ENCODE results near the gene ZNF211.

The ZNF211 gene

DNA sequence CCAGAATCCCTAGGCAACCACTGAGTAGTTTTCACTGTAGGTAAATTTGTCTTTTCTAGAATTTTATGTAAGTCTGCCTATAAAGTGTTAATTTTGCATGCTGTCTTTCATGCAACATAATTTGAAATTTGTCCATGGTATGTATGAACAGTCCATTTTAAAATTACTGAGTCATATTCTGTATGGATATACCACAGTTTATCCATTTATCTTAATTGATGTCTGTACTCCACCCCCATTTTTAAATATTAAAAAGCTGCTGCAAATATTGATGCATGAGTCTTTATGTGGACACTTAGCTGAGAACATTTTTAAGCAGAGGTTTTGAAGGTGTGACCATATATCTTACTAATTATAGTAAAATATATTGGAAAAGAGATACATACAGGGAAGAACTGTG, 9.9 kb upstream of the ZNF211 start:
- Histone ChIP-seq H3K27me3 (no peaks in the 10 kb centered on the region), H3K4me1 (ENCODE audit: control insufficient read depth in 1 of 2, insufficient read depth in 1 of 2, low read depth in 1 of 2, low read length in 1 of 2) (no peaks in the 10 kb centered on the region), H3K36me3 (peaks cover 18% of the 10 kb centered on the region), H3K4me3 (ENCODE audit: low read depth in 1 of 2, low read length in 1 of 2) (no peak overlapping the region), H3K9me3 (peaks cover 57% of the 10 kb centered on the region), H3K27ac (no peak overlapping the region)
- TF ChIP-seq, protein P1, sequence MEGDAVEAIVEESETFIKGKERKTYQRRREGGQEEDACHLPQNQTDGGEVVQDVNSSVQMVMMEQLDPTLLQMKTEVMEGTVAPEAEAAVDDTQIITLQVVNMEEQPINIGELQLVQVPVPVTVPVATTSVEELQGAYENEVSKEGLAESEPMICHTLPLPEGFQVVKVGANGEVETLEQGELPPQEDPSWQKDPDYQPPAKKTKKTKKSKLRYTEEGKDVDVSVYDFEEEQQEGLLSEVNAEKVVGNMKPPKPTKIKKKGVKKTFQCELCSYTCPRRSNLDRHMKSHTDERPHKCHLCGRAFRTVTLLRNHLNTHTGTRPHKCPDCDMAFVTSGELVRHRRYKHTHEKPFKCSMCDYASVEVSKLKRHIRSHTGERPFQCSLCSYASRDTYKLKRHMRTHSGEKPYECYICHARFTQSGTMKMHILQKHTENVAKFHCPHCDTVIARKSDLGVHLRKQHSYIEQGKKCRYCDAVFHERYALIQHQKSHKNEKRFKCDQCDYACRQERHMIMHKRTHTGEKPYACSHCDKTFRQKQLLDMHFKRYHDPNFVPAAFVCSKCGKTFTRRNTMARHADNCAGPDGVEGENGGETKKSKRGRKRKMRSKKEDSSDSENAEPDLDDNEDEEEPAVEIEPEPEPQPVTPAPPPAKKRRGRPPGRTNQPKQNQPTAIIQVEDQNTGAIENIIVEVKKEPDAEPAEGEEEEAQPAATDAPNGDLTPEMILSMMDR (IDR thresholded peaks at IDR 0.05), result no peak

DNA sequence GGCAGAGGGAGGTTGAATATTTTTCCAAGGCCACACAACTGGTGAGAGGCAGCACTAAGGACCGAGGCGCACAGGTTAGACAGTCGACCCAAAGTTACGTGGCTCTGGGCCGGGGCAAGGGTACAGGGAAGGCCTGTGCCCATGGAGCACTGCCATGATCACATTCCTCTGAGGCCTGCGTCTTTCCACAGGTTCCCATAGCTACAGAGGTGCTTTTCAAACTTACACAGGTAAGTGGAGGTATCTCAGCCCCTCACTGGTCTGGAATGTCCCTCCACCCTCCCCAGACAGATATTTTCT, 814 bp downstream of the ZNF211 start:
- TF ChIP-seq, protein P1 (IDR thresholded peaks at IDR 0.05), result no peak
- peak overlapping the region; percentile 67 to 75 for H3K4me3 ChIP-seq (ENCODE audit: low read depth in 1 of 2, low read length in 1 of 2)
- peaks cover 14% of the 10 kb centered on the region for H3K36me3 ChIP-seq
- no peaks in the 10 kb centered on the region for H3K27me3 ChIP-seq
- peaks cover 17% of the 10 kb centered on the region for H3K9me3 ChIP-seq
- H3K27ac ChIP-seq, result no peak overlapping the region
- H3K4me1 ChIP-seq (ENCODE audit: control insufficient read depth in 1 of 2, insufficient read depth in 1 of 2, low read depth in 1 of 2, low read length in 1 of 2), result peaks cover 9 to 16% of the 10 kb centered on the region in 2 experiments

DNA sequence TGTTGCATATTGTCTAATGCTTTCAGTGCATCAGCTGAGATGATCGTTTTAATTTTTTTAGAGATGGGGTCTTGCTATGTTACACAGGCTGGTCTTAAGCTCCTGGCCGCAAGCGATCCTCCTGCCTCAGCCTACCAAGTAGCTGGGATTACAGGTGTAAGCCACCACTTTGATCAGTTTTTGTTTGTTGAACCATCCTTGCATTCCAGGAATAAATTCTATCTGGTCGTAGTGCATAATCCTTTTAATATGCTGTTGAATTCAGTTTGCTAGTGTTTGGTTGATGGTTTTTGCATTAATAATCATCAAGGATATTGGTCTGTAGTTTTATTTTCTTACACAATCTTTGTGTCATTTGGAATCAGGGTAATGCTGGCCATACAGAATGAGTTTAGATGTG, 4.4 kb downstream of the ZNF211 start:
- H3K9me3 ChIP-seq, result peaks cover 47% of the 10 kb centered on the region
- peaks cover 9 to 16% of the 10 kb centered on the region in 2 experiments for H3K4me1 ChIP-seq (ENCODE audit: control insufficient read depth in 1 of 2, insufficient read depth in 1 of 2, low read depth in 1 of 2, low read length in 1 of 2)
- peaks cover 43% of the 10 kb centered on the region for H3K36me3 ChIP-seq

DNA sequence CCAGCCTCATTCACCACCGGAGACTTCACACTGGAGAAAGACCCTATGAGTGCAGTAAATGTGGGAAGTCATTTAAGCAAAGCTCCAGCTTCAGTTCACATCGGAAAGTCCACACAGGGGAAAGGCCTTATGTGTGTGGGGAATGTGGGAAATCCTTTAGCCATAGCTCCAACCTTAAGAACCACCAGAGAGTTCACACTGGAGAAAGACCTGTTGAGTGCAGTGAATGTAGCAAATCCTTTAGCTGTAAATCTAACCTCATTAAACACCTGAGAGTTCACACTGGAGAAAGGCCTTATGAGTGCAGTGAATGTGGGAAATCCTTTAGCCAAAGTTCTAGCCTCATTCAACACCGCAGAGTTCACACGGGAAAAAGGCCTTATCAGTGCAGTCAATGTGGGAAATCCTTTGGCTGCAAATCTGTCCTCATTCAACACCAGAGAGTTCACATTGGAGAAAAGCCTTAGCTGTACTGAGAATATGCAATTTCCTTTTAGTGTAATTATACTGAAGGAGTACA, 8.8 kb downstream of the ZNF211 start:
- Histone ChIP-seq H3K9me3 (peaks cover 53% of the 10 kb centered on the region), H3K27ac (no peak overlapping the region), H3K4me1 (ENCODE audit: control insufficient read depth in 1 of 2, insufficient read depth in 1 of 2, low read depth in 1 of 2, low read length in 1 of 2) (no peaks in the 10 kb centered on the region), H3K27me3 (no peaks in the 10 kb centered on the region), H3K36me3 (peaks cover 30% of the 10 kb centered on the region), H3K4me3 (ENCODE audit: low read depth in 1 of 2, low read length in 1 of 2) (no peak overlapping the region)
- TF ChIP-seq, protein P1 (IDR thresholded peaks at IDR 0.05), result no peak

More for the DNA sequence above, 4.4 kb downstream of the ZNF211 start:
- H3K27me3 ChIP-seq, result no peaks in the 10 kb centered on the region
- H3K27ac ChIP-seq, result no peak overlapping the region
- TF ChIP-seq, protein P1 (IDR thresholded peaks at IDR 0.05), result no peak
- no peak overlapping the region for H3K4me3 ChIP-seq (ENCODE audit: low read depth in 1 of 2, low read length in 1 of 2)

DNA sequence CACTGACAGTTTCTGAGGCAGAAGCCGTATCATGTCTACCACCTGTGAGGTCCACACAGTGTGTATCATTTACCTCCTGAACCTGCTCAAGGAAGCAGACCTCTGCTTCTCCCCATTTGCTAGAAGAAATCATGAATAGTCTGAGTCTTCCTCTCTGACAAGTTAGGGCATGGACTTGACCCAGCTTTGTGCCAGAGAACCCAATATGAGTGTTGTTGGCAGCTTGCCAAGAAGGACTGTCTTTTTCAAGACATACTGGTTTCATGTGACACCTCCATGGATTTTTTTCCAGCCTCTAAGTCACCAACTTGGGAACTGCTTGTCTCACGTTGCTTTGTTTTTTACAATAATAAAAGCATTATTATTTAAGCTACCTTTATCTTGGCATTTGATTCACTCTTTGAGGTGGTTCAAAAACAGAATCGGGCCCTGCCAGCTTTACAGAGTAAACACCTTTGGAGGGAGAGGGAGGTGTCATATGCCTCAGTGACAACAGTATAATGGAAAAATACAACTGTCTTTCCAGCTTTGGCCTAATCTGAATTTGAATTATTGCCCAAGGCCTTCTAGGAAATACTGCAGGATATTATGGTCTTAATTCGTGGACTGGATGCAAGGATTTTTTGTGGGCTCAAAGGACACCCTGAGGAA, 9.6 kb downstream of the ZNF211 start:
- TF ChIP-seq, protein P1 (IDR thresholded peaks at IDR 0.05), result no peak
- Histone ChIP-seq H3K4me3 (ENCODE audit: low read depth in 1 of 2, low read length in 1 of 2) (no peak overlapping the region), H3K27ac (no peak overlapping the region), H3K36me3 (peaks cover 30% of the 10 kb centered on the region), H3K4me1 (ENCODE audit: control insufficient read depth in 1 of 2, insufficient read depth in 1 of 2, low read depth in 1 of 2, low read length in 1 of 2) (no peaks in the 10 kb centered on the region), H3K27me3 (no peaks in the 10 kb centered on the region), H3K9me3 (peaks cover 45% of the 10 kb centered on the region)

All from neutrophil (primary cell).